ENCODE results near the gene GSE1. TPM values are rescaled to one million over a fixed set of nuclear protein-coding genes. Genes with fewer than 3 reads are reported as not detected.

Gene GSE1
- total and polyA plus RNA-seq, 9 of the 15 experiments (the other 6 are each of a cell fraction or from before 2014, with no cell fraction given): 12.2 to 244 (median 57.9) TPM

- H3K4me3 ChIP-seq: no peak overlapping the region
- no peak overlapping the region for H3K9ac ChIP-seq (ENCODE audit: insufficient read depth in 1 of 2, low read depth in 2 of 2, low read length in 2 of 2)
- H3K4me2 ChIP-seq (ENCODE audit: insufficient read depth, low read length): no peak overlapping the region
- H3K27ac ChIP-seq (ENCODE audit: extremely low read depth, low read depth, low read length): no peak overlapping the region
- H4K20me1 ChIP-seq (replicated peaks; ENCODE audit: control insufficient read depth, insufficient read depth, low read length): peaks cover 83% of the 10 kb centered on the region
- intact Hi-C loops (cut with micrococcal nuclease) (no loop called here), in situ Hi-C loops (cut with MboI) (no loop called here)
- WGBS (ENCODE audit: insufficient coverage, low coverage, missing lambda C conversion rate): 100% methylated on average over 5 of the region's 13 CpGs
- H3K4me1 ChIP-seq (replicated peaks in 1 of 2; ENCODE audit: control insufficient read depth in 2 of 2, insufficient read depth in 2 of 2, low read length in 2 of 2): peaks cover 0 to 90% of the 10 kb centered on the region in 2 experiments; a peak in 2 of 5 replicates
- H3K9me3 ChIP-seq (replicated peaks; ENCODE audit: control insufficient read depth, insufficient read depth, low read depth, low read length): no peaks in the 10 kb centered on the region
- ChIA-PET CTCF (ENCODE audit: low intra/inter-chr PET ratio) (no interaction called here), POLR2A (interaction anchor here (0.6 to 1.3 kb wide), 3 partner anchors 9 to 67 kb away, joined by 3 to 4 read pairs (median 4); no protein-coding TSS in a partner anchor)
- FAIRE-seq (no peak), DNase-seq (ENCODE audit: extremely low read depth in 1 of 4, low spot score in 3 of 4) (no peak), ATAC-seq (no peak)
- TF ChIP-seq POLR2G (IDR thresholded peaks at IDR 0.05; ENCODE audit: low read depth, low read length) (peak; percentile 32; the same call in 1 of the 2 replicates), ZNF253 (CRISPR knock-in tag; conservative IDR thresholded peaks at IDR 0.05) (no peak)
- H3K36me3 ChIP-seq (ENCODE audit: control insufficient read depth, insufficient read depth, low read length): peaks cover 99% of the 10 kb centered on the region; the same call in 2 of the 3 replicates
- H3K79me2 ChIP-seq (ENCODE audit: control insufficient read depth, insufficient read depth, low read length): peaks cover 99% of the 10 kb centered on the region
- H3K27me3 ChIP-seq (ENCODE audit: control insufficient read depth in 2 of 2, insufficient read depth in 2 of 2, low read length in 2 of 2): no peaks in the 10 kb centered on the region
- H3K9me1 ChIP-seq (ENCODE audit: control insufficient read depth, insufficient read depth, low read length): peaks cover 10% of the 10 kb centered on the region
- BruUV-seq (replicated peaks): no TSS peak
- H2AFZ ChIP-seq (ENCODE audit: low read depth, low read length): no peak overlapping the region
These were observed 27.1 kb downstream of the GSE1 start for GRCh38 chr16:85640254-85640558.

- H2AFZ ChIP-seq (ENCODE audit: low read depth, low read length): no peak overlapping the region
- TF ChIP-seq TFAM (CRISPR knock-in tag; conservative IDR thresholded peaks at IDR 0.05) (no peak), ZBTB33 (CRISPR knock-in tag; IDR thresholded peaks at IDR 0.05) (peak; percentile 74), CC2D1A (IDR thresholded peaks at IDR 0.05) (no peak), ZNF431 (CRISPR knock-in tag; IDR thresholded peaks at IDR 0.05) (no peak), GATAD2A (IDR thresholded peaks at IDR 0.05) (no peak), HBP1 (CRISPR knock-in tag; IDR thresholded peaks at IDR 0.05) (no peak), NCOA6 (IDR thresholded peaks at IDR 0.05) (no peak)
- in situ Hi-C loops (cut with MboI) (no loop called here), intact Hi-C loops (cut with micrococcal nuclease) (no loop called here)
- ChIA-PET CTCF (ENCODE audit: low intra/inter-chr PET ratio) (no interaction called here), POLR2A (interaction anchor here (0.6 kb wide), 2 partner anchors 383 to 1683 kb away, joined by 3 read pairs; no protein-coding TSS in a partner anchor)
- no peaks in the 10 kb centered on the region for H3K9me3 ChIP-seq (replicated peaks; ENCODE audit: control insufficient read depth, insufficient read depth, low read depth, low read length)
- ATAC-seq: no peak
- H3K4me1 ChIP-seq (replicated peaks in 1 of 2; ENCODE audit: control insufficient read depth in 2 of 2, insufficient read depth in 2 of 2, low read length in 2 of 2): peaks cover 0 to 90% of the 10 kb centered on the region in 2 experiments; a peak in 2 of 5 replicates
- FAIRE-seq: no peak
- no peaks in the 10 kb centered on the region for H3K27me3 ChIP-seq (ENCODE audit: control insufficient read depth in 2 of 2, insufficient read depth in 2 of 2, low read length in 2 of 2)
- H3K9ac ChIP-seq (ENCODE audit: insufficient read depth in 1 of 2, low read depth in 2 of 2, low read length in 2 of 2): no peak overlapping the region; a peak in 1 of 4 replicates
- H3K79me2 ChIP-seq (ENCODE audit: control insufficient read depth, insufficient read depth, low read length): peaks cover 99% of the 10 kb centered on the region
- no TSS peak for BruUV-seq (replicated peaks)
- no peak for DNase-seq (ENCODE audit: extremely low read depth in 1 of 4, low spot score in 3 of 4)
- peaks cover 99% of the 10 kb centered on the region for H3K36me3 ChIP-seq (ENCODE audit: control insufficient read depth, insufficient read depth, low read length)
- no peak overlapping the region for H3K4me3 ChIP-seq
- H3K27ac ChIP-seq (ENCODE audit: extremely low read depth, low read depth, low read length): no peak overlapping the region
- H3K9me1 ChIP-seq (ENCODE audit: control insufficient read depth, insufficient read depth, low read length): peaks cover 14% of the 10 kb centered on the region
- H4K20me1 ChIP-seq (replicated peaks; ENCODE audit: control insufficient read depth, insufficient read depth, low read length): peaks cover 83% of the 10 kb centered on the region
- WGBS (ENCODE audit: insufficient coverage, low coverage, missing lambda C conversion rate): 86% methylated on average over 16 of the region's 31 CpGs
- H3K4me2 ChIP-seq (ENCODE audit: insufficient read depth, low read length): no peak overlapping the region
These were observed 27.5 kb downstream of the GSE1 start for GRCh38 chr16:85640585-85640984.
